HCT116 (cell line): ENCODE results near the gene LMBRD2. TPM values are rescaled to one million over a fixed set of nuclear protein-coding genes. Genes with fewer than 3 reads are reported as not detected.

ENCODE experiments used
- ATAC-seq: fragments of 200-7000 bp; cut with Tn5 transposase; 2 replicates; pipeline ENCODE4 v1.9.1; 2020; ENCODE audit warnings: mild to moderate bottlenecking, moderate library complexity
- BruUV-seq: library from RNA; stranded (reverse); fragments of 400-500 nt; replicated peaks from 2 replicates; lab custom pipeline; 2021; lab: Mats Ljungman, UMichigan
- CTCF ChIA-PET: fragments of 300-600 bp; sonication (Branson Sonifier 250); formaldehyde crosslinking; loops from one replicate; lab custom pipeline; 2021; ENCODE audit warnings: antibody characterized with exemption; lab: Charles Lee
- POLR2A ChIA-PET: fragments of 300-600, 350-600 bp; sonication (Branson Sonifier 250); formaldehyde crosslinking; loops from one replicate; lab custom pipeline; 2021; ENCODE audit warnings: antibody characterized with exemption; lab: Charles Lee
- RAD21 ChIA-PET, 2 experiments: fragments of 300-600 bp; sonication (Branson Sonifier 250); formaldehyde crosslinking; loops; one replicate each; lab custom pipeline; 2023; ENCODE audit warnings: low total read pairs in 2 of 2; ENCODE audit not compliant: uncharacterized antibody in 2 of 2, unreplicated experiment in 2 of 2, low non-redundant PET in 1 of 2; lab: Charles Lee
- DNase-seq: peaks from one replicate; pipeline ENCODE4 v3.0.0-alpha.2; 2010; ENCODE audit warnings: low read depth, low spot score
- H2AFZ ChIP-seq: fragments of 200-600 bp; shearing (Covaris generic), sonication (generic); 2 replicates; pipeline ENCODE4 v1.6.1; 2017; ENCODE audit warnings: low read depth, mixed run types, mixed read lengths, antibody characterized with exemption, low read length; ENCODE audit not compliant: poor library complexity, severe bottlenecking
- H3K27ac ChIP-seq: 2 replicates; pipeline ENCODE4 v1.5.1; 2012; ENCODE audit warnings: low read depth, low read length
- H3K27me3 ChIP-seq: fragments of 200-600 bp; sonication (generic); 2 replicates; pipeline ENCODE4 v1.6.1; 2016; ENCODE audit warnings: mixed run types, low read length, mixed read lengths; ENCODE audit not compliant: insufficient read depth
- H3K36me3 ChIP-seq, 2 experiments: fragments of 200-500 bp in 1 of 2; fragments of 200-600 bp in 1 of 2; sonication (Bioruptor generic) in 1 of 2; sonication (generic) in 1 of 2; 2 replicates each; pipeline versions ENCODE4 v1.5.1 to v1.6.1; 2014 to 2016; ENCODE audit warnings: low read length in 2 of 2, inconsistent platforms in 1 of 2, mixed read lengths in 1 of 2, mixed run types in 1 of 2; ENCODE audit not compliant: insufficient read depth in 2 of 2, control insufficient read depth in 1 of 2
- H3K4me1 ChIP-seq, 2 experiments: fragments of 200-600 bp in 1 of 2; sonication (generic) in 1 of 2; 2 replicates each; pipeline versions ENCODE4 v1.5.1 to v1.6.1; 2012 to 2017; ENCODE audit warnings: low read length in 2 of 2, inconsistent platforms in 1 of 2, mild to moderate bottlenecking in 1 of 2, mixed read lengths in 1 of 2, mixed run types in 1 of 2, moderate library complexity in 1 of 2; ENCODE audit not compliant: insufficient read depth in 2 of 2, control insufficient read depth in 1 of 2
- H3K4me2 ChIP-seq: fragments of 200-600 bp; sonication (generic); 2 replicates; pipeline ENCODE4 v1.6.1; 2017; ENCODE audit warnings: mixed run types, low read length, mixed read lengths
- H3K4me3 ChIP-seq, 2 experiments: fragments of 200-600 bp in 1 of 2; sonication (generic) in 1 of 2; replicated peaks in 1 of 2; 2 replicates each; pipeline ENCODE4 v1.5.1; 2011 to 2016; ENCODE audit warnings: low read length in 2 of 2, control low read depth in 1 of 2, low read depth in 1 of 2, mild to moderate bottlenecking in 1 of 2, mixed read lengths in 1 of 2, mixed run types in 1 of 2
- H3K79me2 ChIP-seq: fragments of 200-600 bp; sonication (generic); 2 replicates; pipeline ENCODE4 v1.6.1; 2017; ENCODE audit warnings: mild to moderate bottlenecking, mixed run types, low read length, moderate library complexity, mixed read lengths; ENCODE audit not compliant: insufficient read depth
- H3K9ac ChIP-seq: fragments of 200-600 bp; sonication (generic); 2 replicates; pipeline ENCODE4 v1.6.1; 2016; ENCODE audit warnings: low read length, mixed read lengths
- H3K9me2 ChIP-seq: fragments of 200-600 bp; sonication (generic), shearing (Covaris generic); 2 replicates; pipeline ENCODE4 v1.6.1; 2017; ENCODE audit warnings: mixed run types, mild to moderate bottlenecking, moderate library complexity; ENCODE audit not compliant: insufficient read depth
- H3K9me3 ChIP-seq, 2 experiments: fragments of 200-500 bp in 1 of 2; fragments of 200-600 bp in 1 of 2; sonication (Bioruptor generic) in 1 of 2; sonication (generic) in 1 of 2; 2 replicates each; pipeline ENCODE4 v1.6.1; 2014 to 2017; ENCODE audit warnings: low read length in 2 of 2, mixed read lengths in 2 of 2, inconsistent platforms in 1 of 2, low read depth in 1 of 2, mild to moderate bottlenecking in 1 of 2, mixed run types in 1 of 2, moderate library complexity in 1 of 2; ENCODE audit not compliant: control insufficient read depth in 1 of 2, insufficient read depth in 1 of 2
- H4K20me1 ChIP-seq: fragments of 200-600 bp; sonication (generic), shearing (Covaris generic); 2 replicates; pipeline ENCODE4 v1.6.1; 2017; ENCODE audit warnings: mixed run types, mild to moderate bottlenecking, moderate library complexity; ENCODE audit not compliant: insufficient read depth
- CBX3 ChIP-seq: IDR thresholded peaks from 2 replicates; pipeline ENCODE4 v1.6.1; 2012; ENCODE audit warnings: low read depth
- CEBPB ChIP-seq: IDR thresholded peaks from 2 replicates; pipeline ENCODE4 v1.6.1; 2012; ENCODE audit warnings: low read depth
- ELF1 ChIP-seq: IDR thresholded peaks from 2 replicates; pipeline ENCODE4 v1.6.1; 2012; ENCODE audit warnings: low read depth, borderline replicate concordance
- EZH2 ChIP-seq: fragments of 200-600 bp; sonication (generic); IDR thresholded peaks from 2 replicates; pipeline ENCODE4 v1.6.1; 2017; ENCODE audit warnings: antibody characterized with exemption, mixed run types
- EZH2phosphoT487 ChIP-seq: fragments of 200-600 bp; IDR thresholded peaks from 2 replicates; pipeline ENCODE4 v1.6.1; 2018; ENCODE audit warnings: antibody characterized with exemption, borderline replicate concordance
- POLR2A ChIP-seq: IDR thresholded peaks from 2 replicates; pipeline ENCODE4 v1.7.0; 2011; ENCODE audit warnings: borderline replicate concordance; ENCODE audit not compliant: insufficient read depth, insufficient read length; ENCODE audit errors: extremely low read depth
- RAD21 ChIP-seq: IDR thresholded peaks from 2 replicates; pipeline ENCODE4 v1.6.1; 2012; ENCODE audit warnings: low read depth, mild to moderate bottlenecking
- SIN3A ChIP-seq: IDR thresholded peaks from 2 replicates; pipeline ENCODE4 v1.6.1; 2012; ENCODE audit warnings: low read depth
- SP1 ChIP-seq: IDR thresholded peaks from 2 replicates; pipeline ENCODE4 v1.6.1; 2012; ENCODE audit warnings: low read depth
- SRF ChIP-seq: IDR thresholded peaks from 2 replicates; pipeline ENCODE4 v1.6.1; 2012; ENCODE audit warnings: low read depth
- YY1 ChIP-seq: IDR thresholded peaks from 2 replicates; pipeline ENCODE4 v1.6.1; 2011; ENCODE audit warnings: low read length, low read depth, moderate library complexity, mild to moderate bottlenecking; ENCODE audit not compliant: insufficient replicate concordance; ENCODE audit errors: extremely low read depth
- intact Hi-C: fragments of 100-400 bp; cut with micrococcal nuclease; formaldehyde crosslinking; loops from 2 replicates; pipeline ENCODE4 v1.10.0; 2022
- total RNA-seq: library from RNA; stranded (reverse); gene quantifications from one replicate; pipeline ENCODE4 v1.2.1, GENCODE V29; 2021; ENCODE audit not compliant: unreplicated experiment
- TF ChIP-seq, protein P1 (sequence below): IDR thresholded peaks from 2 replicates; pipeline ENCODE4 v1.6.1; 2012
- TF ChIP-seq, protein P2 (sequence below): IDR thresholded peaks from 2 replicates; pipeline ENCODE4 v1.6.1; 2012
- TF ChIP-seq, protein P3 (sequence below), 3 experiments: fragments of 200-600 bp in 1 of 3; sonication (generic) in 1 of 3; IDR thresholded peaks in 2 of 3; conservative IDR thresholded peaks in 1 of 3; 2 replicates each; pipeline ENCODE4 v1.5.1; 2012 to 2017; ENCODE audit warnings: low read depth in 2 of 3, low read length in 2 of 3, antibody characterized with exemption in 1 of 3, borderline replicate concordance in 1 of 3, control low read depth in 1 of 3, mild to moderate bottlenecking in 1 of 3, mixed read lengths in 1 of 3, mixed run types in 1 of 3, moderate library complexity in 1 of 3; ENCODE audit not compliant: insufficient read depth in 1 of 3
- TF ChIP-seq, protein P4 (sequence below): IDR thresholded peaks from 2 replicates; pipeline ENCODE4 v1.6.1; 2012; ENCODE audit warnings: low read depth

Gene LMBRD2
- total RNA-seq, 1 experiment from 2014 or later, result 1.1 TPM

DNA sequence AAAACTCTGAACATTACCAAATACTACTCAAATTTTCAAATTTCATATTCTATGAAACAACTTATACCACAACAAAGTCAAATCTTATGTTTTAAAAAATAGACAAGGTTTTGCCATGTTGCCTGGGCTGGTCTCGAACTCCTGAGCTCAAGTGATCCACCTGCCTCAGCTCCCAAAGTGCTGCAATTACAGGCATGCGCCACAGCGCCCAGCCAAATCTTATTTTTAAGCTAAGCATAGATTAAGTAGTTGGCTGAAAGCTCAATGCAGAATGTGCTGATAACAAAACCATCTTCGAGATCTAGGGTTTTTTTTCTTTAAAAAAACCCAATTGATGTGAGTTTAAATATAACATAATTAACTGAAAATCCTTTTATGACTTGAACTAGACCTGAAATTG, 6.4 kb downstream of the LMBRD2 start:
- intact Hi-C loops, result no loop called here
- no peaks in the 10 kb centered on the region for H3K27me3 ChIP-seq
- ChIA-PET CTCF (interaction anchor here (1.1 kb wide), 1 partner anchor 66 kb away, joined by 3 read pairs; no protein-coding TSS in a partner anchor), RAD21 (no interaction called here), POLR2A (no interaction called here)
- no TSS peak for BruUV-seq
- no peaks in the 10 kb centered on the region for H3K36me3 ChIP-seq
- H3K9me2 ChIP-seq, result no peaks in the 10 kb centered on the region
- no peak overlapping the region for H3K4me2 ChIP-seq
- DNase-seq, result no peak
- H3K27ac ChIP-seq, result no peak overlapping the region
- H2AFZ ChIP-seq, result no peak overlapping the region
- no peaks in the 10 kb centered on the region for H3K79me2 ChIP-seq
- TF ChIP-seq POLR2A, result no peak
- TF ChIP-seq CBX3, result no peak
- no peak for TF ChIP-seq YY1
- TF ChIP-seq, protein P1, sequence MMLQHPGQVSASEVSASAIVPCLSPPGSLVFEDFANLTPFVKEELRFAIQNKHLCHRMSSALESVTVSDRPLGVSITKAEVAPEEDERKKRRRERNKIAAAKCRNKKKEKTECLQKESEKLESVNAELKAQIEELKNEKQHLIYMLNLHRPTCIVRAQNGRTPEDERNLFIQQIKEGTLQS, result no peak
- no peak for TF ChIP-seq CEBPB
- TF ChIP-seq SIN3A, result no peak
- TF ChIP-seq, protein P2, sequence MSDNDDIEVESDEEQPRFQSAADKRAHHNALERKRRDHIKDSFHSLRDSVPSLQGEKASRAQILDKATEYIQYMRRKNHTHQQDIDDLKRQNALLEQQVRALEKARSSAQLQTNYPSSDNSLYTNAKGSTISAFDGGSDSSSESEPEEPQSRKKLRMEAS, result no peak
- peaks cover under 1% of the 10 kb centered on the region in 2 experiments; a peak in 2 of 4 replicates for H3K4me1 ChIP-seq
- H4K20me1 ChIP-seq, result no peaks in the 10 kb centered on the region
- H3K9ac ChIP-seq, result no peak overlapping the region
- H3K9me3 ChIP-seq, result no peaks in the 10 kb centered on the region
- no peak for ATAC-seq
- no peak overlapping the region for H3K4me3 ChIP-seq

DNA sequence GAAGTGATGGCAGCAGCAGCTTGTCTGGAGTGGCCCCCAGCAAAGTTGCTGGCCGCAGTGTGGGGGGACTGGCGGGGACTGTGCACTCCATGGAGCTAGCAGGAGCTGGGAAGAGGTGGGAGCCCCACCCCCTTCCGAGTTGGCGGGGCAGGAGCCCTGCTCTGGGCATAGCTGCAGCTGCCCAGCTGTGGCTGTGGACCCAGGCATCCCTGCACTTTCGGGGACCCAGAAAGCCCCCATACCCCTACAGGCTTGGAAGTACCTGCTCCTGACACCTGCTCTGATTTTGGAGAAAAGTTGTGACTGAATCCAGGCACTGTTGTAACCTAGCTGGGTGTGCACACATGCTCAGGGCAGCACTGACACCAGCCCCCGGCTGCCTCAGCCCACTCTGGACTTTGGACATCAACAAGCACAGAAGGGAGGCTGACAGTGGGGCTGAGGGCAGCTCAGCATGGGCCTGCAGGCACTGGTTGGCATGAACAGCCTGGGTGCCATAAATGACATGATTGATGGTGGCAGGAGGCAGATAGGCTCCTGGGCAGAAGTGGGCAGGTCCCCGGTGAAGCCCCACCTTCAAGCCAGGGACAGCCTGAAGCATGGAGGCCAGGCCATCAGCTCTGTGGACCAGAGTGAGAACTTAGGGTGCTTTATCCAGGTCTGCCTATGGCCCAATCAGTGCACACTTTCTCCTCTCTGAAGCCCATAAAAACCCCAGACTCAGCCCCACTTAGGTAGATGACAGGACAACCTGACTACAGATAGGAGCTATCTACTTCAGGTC, 12.6 kb downstream of the LMBRD2 start:
- Histone ChIP-seq H3K79me2 (no peaks in the 10 kb centered on the region), H3K9ac (no peak overlapping the region), H2AFZ (no peak overlapping the region), H3K36me3 (no peaks in the 10 kb centered on the region), H3K9me2 (no peaks in the 10 kb centered on the region), H3K4me2 (no peak overlapping the region), H3K4me3 (no peak overlapping the region), H3K9me3 (no peaks in the 10 kb centered on the region), H3K27ac (no peak overlapping the region), H3K4me1 (no peaks in the 10 kb centered on the region), H3K27me3 (no peaks in the 10 kb centered on the region), H4K20me1 (no peaks in the 10 kb centered on the region)
- no TSS peak for BruUV-seq
- ATAC-seq, result peak; percentile 27; the same call in 1 of the 2 replicates
- ChIA-PET POLR2A (no interaction called here), CTCF (no interaction called here), RAD21 (no interaction called here)
- no peak for DNase-seq
- intact Hi-C loops, result no loop called here
- TF ChIP-seq SP1 (no peak), EZH2 (no peak), ELF1 (no peak), YY1 (no peak), SRF (no peak), RAD21 (no peak), EZH2phosphoT487 (no peak)
- TF ChIP-seq, protein P3, sequence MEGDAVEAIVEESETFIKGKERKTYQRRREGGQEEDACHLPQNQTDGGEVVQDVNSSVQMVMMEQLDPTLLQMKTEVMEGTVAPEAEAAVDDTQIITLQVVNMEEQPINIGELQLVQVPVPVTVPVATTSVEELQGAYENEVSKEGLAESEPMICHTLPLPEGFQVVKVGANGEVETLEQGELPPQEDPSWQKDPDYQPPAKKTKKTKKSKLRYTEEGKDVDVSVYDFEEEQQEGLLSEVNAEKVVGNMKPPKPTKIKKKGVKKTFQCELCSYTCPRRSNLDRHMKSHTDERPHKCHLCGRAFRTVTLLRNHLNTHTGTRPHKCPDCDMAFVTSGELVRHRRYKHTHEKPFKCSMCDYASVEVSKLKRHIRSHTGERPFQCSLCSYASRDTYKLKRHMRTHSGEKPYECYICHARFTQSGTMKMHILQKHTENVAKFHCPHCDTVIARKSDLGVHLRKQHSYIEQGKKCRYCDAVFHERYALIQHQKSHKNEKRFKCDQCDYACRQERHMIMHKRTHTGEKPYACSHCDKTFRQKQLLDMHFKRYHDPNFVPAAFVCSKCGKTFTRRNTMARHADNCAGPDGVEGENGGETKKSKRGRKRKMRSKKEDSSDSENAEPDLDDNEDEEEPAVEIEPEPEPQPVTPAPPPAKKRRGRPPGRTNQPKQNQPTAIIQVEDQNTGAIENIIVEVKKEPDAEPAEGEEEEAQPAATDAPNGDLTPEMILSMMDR (IDR thresholded peaks at IDR 0.05 in 2 of 3, conservative IDR thresholded peaks at IDR 0.05 in 1 of 3; ENCODE audit: borderline replicate concordance in 1 of 3, insufficient read depth in 1 of 3, low read depth in 2 of 3, low read length in 2 of 3), result no peak
- TF ChIP-seq, protein P4, sequence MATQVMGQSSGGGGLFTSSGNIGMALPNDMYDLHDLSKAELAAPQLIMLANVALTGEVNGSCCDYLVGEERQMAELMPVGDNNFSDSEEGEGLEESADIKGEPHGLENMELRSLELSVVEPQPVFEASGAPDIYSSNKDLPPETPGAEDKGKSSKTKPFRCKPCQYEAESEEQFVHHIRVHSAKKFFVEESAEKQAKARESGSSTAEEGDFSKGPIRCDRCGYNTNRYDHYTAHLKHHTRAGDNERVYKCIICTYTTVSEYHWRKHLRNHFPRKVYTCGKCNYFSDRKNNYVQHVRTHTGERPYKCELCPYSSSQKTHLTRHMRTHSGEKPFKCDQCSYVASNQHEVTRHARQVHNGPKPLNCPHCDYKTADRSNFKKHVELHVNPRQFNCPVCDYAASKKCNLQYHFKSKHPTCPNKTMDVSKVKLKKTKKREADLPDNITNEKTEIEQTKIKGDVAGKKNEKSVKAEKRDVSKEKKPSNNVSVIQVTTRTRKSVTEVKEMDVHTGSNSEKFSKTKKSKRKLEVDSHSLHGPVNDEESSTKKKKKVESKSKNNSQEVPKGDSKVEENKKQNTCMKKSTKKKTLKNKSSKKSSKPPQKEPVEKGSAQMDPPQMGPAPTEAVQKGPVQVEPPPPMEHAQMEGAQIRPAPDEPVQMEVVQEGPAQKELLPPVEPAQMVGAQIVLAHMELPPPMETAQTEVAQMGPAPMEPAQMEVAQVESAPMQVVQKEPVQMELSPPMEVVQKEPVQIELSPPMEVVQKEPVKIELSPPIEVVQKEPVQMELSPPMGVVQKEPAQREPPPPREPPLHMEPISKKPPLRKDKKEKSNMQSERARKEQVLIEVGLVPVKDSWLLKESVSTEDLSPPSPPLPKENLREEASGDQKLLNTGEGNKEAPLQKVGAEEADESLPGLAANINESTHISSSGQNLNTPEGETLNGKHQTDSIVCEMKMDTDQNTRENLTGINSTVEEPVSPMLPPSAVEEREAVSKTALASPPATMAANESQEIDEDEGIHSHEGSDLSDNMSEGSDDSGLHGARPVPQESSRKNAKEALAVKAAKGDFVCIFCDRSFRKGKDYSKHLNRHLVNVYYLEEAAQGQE, result no peak
